Measurements from ENCODE around the gene CCDC148. TPM values are rescaled to one million over a fixed set of nuclear protein-coding genes. Genes with fewer than 3 reads are reported as not detected.

CCDC148 gene
- polyA plus RNA-seq, 3 donors, result not detected

- DNase-seq, result no peak
- no peak overlapping the region for H3K9ac ChIP-seq (ENCODE audit: insufficient read depth, low read length, poor library complexity, severe bottlenecking)
- Mint-ChIP-seq H3K27me3 (ENCODE audit: low read depth in 3 of 3) (peaks cover 0 to 1% (median 0%) of the 10 kb centered on the region in 3 donors), H3K36me3 (no peaks in the 10 kb centered on the region), H3K4me3 (no peak overlapping the region), H3K9me3 (peaks cover 0 to 3% (median 0%) of the 10 kb centered on the region in 7 donors), H3K27ac (peak overlapping the region; percentile 80 to 96 (median 93)), H3K4me1 (peaks cover 30% of the 10 kb centered on the region)
- no peak for TF ChIP-seq CTCF (IDR thresholded peaks at IDR 0.05)
- intact Hi-C loops (cut with micrococcal nuclease), result no loop called here
- peaks cover 33 to 48% of the 10 kb centered on the region in 2 donors for H3K4me1 ChIP-seq (ENCODE audit: control insufficient read depth in 1 of 2, insufficient read depth in 2 of 2, low read length in 2 of 2)
- 60% methylated on average over 1 of the region's 2 CpGs for whole genome bisulfite sequencing (ENCODE audit: insufficient coverage)
- peak overlapping the region; percentile 53 for H3K4me2 ChIP-seq (replicated peaks; ENCODE audit: extremely low read depth, low read length, poor library complexity, severe bottlenecking)
- H3K79me2 ChIP-seq (ENCODE audit: insufficient read depth, low read length), result no peaks in the 10 kb centered on the region
- peak overlapping the region in 1 of 3 experiments; percentile 45 for H3K4me3 ChIP-seq (replicated peaks in 1 of 3; ENCODE audit: low read depth in 2 of 3, low read length in 3 of 3)
- no peaks in the 10 kb centered on the region for H3K36me3 ChIP-seq (replicated peaks in 1 of 2; ENCODE audit: control insufficient read depth in 1 of 2, insufficient read depth in 2 of 2, low read length in 2 of 2)
- no peaks in the 10 kb centered on the region for H3K9me3 ChIP-seq (replicated peaks in 1 of 2; ENCODE audit: control insufficient read depth in 1 of 2, insufficient read depth in 1 of 2, low read length in 2 of 2)
- H3K27me3 ChIP-seq (ENCODE audit: control insufficient read depth in 2 of 2, insufficient read depth in 2 of 2, low read length in 2 of 2), result no peaks in the 10 kb centered on the region
- H3K27ac ChIP-seq (ENCODE audit: low read depth in 1 of 2, low read length in 2 of 2), result peak overlapping the region in 1 of 2 donors; percentile 87
- H4K20me1 ChIP-seq (ENCODE audit: insufficient read depth, low read length), result no peaks in the 10 kb centered on the region
- H2AFZ ChIP-seq (ENCODE audit: insufficient read depth, low read depth, low read length, poor library complexity, severe bottlenecking), result peak overlapping the region; percentile 2
Observed at GRCh38 chr2:158213773-158214172, 242.8 kb downstream of the CCDC148 start.

- DNase-seq, result no peak
- no peaks in the 10 kb centered on the region for H3K27me3 ChIP-seq (ENCODE audit: control insufficient read depth in 2 of 2, insufficient read depth in 2 of 2, low read length in 2 of 2)
- no peak overlapping the region for H3K4me2 ChIP-seq (replicated peaks; ENCODE audit: extremely low read depth, low read length, poor library complexity, severe bottlenecking)
- no peaks in the 10 kb centered on the region for H3K36me3 Mint-ChIP-seq
- no peak overlapping the region for H3K27ac Mint-ChIP-seq
- H2AFZ ChIP-seq (ENCODE audit: insufficient read depth, low read depth, low read length, poor library complexity, severe bottlenecking), result no peak overlapping the region
- no peak overlapping the region for H3K9ac ChIP-seq (ENCODE audit: insufficient read depth, low read length, poor library complexity, severe bottlenecking)
- WGBS (ENCODE audit: insufficient coverage), result no CpG with 5 or more reads among the region's 2 CpGs
- H3K27ac ChIP-seq (ENCODE audit: low read depth in 1 of 2, low read length in 2 of 2), result no peak overlapping the region
- H3K4me3 ChIP-seq (replicated peaks in 1 of 3; ENCODE audit: low read depth in 2 of 3, low read length in 3 of 3), result no peak overlapping the region
- H3K36me3 ChIP-seq (replicated peaks in 1 of 2; ENCODE audit: control insufficient read depth in 1 of 2, insufficient read depth in 2 of 2, low read length in 2 of 2), result no peaks in the 10 kb centered on the region
- no peaks in the 10 kb centered on the region for H3K9me3 ChIP-seq (replicated peaks in 1 of 2; ENCODE audit: control insufficient read depth in 1 of 2, insufficient read depth in 1 of 2, low read length in 2 of 2)
- intact Hi-C loops (cut with micrococcal nuclease), result no loop called here
- H3K4me3 Mint-ChIP-seq, result no peak overlapping the region
- no peaks in the 10 kb centered on the region for H3K79me2 ChIP-seq (ENCODE audit: insufficient read depth, low read length)
- H3K4me1 ChIP-seq (ENCODE audit: control insufficient read depth in 1 of 2, insufficient read depth in 2 of 2, low read length in 2 of 2), result peaks cover 21 to 33% of the 10 kb centered on the region in 2 donors
- peaks cover 0 to under 1% (median 0%) of the 10 kb centered on the region in 7 donors for H3K9me3 Mint-ChIP-seq
- H4K20me1 ChIP-seq (ENCODE audit: insufficient read depth, low read length), result no peaks in the 10 kb centered on the region
- peaks cover 0 to 1% (median 0%) of the 10 kb centered on the region in 3 donors for H3K27me3 Mint-ChIP-seq (ENCODE audit: low read depth in 3 of 3)
- H3K4me1 Mint-ChIP-seq, result peaks cover 23% of the 10 kb centered on the region
- no peak for TF ChIP-seq CTCF (IDR thresholded peaks at IDR 0.05)
Observed at GRCh38 chr2:158212301-158212700, 244.3 kb downstream of the CCDC148 start.
